NCI-H82 (cell line): ENCODE results near the gene CATSPER4.

Source experiments
- DNase-seq: peaks from one replicate; lab custom pipeline; 2025; lab: John Stamatoyannopoulos, UW

CATSPER4 gene

GRCh38 chr1:26164861-26165842 lies 25.2 kb upstream of the CATSPER4 start:
- peak; percentile 72 for DNase-seq

- no peak for DNase-seq
Measured at GRCh38 chr1:26166719-26167281, 23.6 kb upstream of the CATSPER4 start.

DNA sequence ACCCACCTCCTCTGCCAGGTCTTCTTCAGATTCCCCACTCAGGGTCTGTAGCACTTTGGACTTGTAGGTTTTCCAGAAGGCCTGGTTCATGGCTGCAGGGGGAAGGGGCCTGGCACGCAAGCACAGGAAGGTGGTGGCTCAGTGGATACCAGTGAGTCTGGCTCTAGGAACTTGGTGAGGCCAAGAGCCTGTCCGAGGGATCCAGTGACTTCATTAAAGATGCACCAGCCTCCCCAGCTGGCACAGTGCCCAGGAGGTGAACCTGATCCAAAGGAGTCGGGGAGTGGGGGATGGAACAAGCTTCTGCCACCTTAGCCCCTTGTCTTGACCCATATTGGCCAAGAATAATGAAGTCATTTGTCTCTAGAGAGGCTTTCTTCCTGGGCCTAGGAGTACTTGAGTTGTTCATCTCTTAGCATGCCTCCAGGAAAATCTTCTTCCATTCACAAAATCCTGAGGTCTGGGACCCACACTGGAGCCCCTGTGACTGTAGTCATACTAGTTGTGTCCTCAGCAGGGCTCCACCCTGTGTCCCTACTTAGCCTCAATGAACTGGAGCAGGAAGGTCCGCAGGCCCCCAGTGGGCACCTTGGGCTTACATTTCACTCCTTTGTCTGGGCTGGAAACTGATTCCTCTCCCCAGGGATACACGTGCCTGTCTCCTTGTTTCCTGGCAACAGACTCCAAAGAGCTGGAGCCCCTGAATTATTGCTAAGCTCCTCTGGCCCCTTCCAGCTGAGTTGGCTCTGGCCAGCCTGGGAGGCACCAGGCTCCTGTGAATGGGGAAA lies 21.8 kb upstream of the CATSPER4 start, which contains the start of gene C1orf232:
TSS of gene C1orf232 (minus strand) at position 554 of the 788 bp plus-strand sequence. CDS start at position 90, 464 bp downstream.
- peak; percentile 69 for DNase-seq

GRCh38 chr1:26169198-26169554 lies 21.2 kb upstream of the CATSPER4 start:
- DNase-seq: no peak

DNA sequence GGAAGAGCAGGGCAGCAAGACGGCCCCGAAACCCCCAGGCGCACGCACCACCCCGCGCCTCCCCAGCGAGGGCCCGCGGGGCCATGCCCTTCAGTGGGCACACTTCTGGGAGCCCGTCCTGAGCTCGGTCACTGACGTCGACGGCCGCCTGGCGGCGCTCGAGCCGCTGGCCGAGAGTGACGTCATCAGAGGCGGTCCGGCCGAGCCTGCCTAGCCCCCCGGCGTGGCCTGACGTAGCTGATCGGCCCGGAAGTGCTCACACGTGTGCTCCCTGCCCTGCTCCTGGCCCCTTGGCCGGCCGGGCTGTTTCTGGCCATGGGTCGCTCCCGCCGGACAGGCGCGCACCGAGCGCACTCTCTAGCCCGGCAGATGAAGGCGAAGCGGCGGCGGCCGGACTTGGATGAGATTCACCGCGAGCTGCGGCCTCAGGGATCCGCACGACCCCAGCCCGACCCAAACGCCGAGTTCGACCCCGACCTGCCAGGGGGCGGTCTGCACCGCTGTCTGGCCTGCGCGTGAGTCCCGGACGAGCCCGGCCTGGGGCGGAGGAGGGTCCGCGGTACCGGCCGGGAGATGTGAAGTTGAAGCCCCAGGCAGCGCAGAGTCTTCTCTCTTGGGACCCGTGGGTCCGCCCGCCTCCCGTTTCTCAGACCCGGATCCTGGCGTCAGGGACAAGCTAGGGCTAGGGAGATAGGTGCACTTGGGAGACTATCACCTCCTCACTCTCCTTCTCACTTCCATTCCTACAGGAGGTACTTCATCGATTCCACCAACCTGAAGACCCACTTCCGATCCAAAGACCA lies 20.5 kb upstream of the CATSPER4 start, which contains the start of gene ZNF593:
TSS of gene ZNF593 (plus strand) at position 240 of the 803 bp plus-strand sequence. CDS start at position 316, 76 bp downstream.
- DNase-seq: peak; percentile 96

DNA sequence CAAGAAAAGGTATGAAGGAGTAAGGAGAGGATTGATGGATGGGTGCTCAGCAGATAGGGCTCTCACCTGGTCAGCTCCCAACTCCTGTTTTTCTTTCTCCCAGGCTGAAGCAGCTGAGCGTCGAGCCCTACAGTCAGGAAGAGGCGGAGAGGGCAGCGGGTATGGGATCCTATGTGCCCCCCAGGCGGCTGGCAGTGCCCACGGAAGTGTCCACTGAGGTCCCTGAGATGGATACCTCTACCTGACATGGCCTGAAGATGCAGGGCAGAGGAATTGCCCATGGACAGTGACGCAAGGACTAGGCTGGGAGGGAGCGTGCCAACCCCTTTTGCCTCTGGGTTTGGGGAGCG lies 20.0 kb upstream of the CATSPER4 start:
- DNase-seq: no peak

DNA sequence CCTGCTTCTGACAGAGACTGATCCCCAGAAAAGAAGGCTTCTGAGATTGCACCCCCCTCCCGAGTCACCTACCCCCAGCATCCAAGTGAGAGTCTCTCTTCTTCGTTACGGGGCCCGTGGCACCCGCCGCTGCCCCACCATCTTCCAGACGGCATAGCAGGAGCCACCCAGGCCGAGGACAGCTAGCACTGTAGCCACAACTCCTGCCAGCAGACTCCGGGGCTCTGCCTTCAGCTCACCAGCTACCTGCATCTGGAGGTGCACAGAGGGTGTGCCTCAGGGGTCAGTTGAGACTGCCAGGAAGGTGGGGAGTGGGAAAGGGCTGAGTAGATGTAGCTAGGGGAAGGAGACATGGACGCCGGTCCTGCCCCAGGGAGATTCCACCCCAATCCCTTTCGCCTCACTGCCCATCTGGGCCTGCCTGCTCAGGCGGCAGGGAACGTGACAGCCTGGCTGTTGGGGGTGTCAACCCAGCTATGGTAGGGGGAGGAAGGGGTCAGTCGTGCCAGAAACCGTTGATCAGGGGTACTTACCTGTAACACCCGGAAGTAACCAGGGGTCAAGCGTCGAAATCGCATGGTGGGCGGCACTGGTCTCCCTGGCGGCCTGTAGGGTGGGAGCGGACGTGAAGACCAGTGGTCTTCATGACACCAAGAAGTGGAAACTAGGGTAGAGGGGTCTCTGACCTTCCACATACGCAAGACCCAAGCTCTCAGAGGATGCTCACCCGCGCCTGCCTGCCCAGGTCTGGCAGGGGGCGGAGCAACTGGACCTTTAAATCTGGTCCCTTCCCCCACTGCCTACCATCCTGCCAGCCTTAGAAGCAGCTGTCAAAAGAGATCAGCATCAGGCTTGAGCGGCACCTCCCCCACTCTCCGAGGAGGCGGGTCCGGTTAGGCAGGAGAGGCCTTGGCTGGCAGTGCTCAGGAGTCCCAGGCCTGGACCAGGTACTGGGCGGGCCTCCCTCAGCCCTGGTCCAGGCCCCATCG lies 19.0 kb upstream of the CATSPER4 start, which contains the start of gene ZNF593OS:
TSS of gene ZNF593OS (minus strand) at position 749 of the 989 bp plus-strand sequence. CDS start at position 578, 171 bp downstream.
- DNase-seq: peak; percentile 87

- no peak for DNase-seq
Measured at GRCh38 chr1:26175346-26175745, 15.1 kb upstream of the CATSPER4 start.

DNA sequence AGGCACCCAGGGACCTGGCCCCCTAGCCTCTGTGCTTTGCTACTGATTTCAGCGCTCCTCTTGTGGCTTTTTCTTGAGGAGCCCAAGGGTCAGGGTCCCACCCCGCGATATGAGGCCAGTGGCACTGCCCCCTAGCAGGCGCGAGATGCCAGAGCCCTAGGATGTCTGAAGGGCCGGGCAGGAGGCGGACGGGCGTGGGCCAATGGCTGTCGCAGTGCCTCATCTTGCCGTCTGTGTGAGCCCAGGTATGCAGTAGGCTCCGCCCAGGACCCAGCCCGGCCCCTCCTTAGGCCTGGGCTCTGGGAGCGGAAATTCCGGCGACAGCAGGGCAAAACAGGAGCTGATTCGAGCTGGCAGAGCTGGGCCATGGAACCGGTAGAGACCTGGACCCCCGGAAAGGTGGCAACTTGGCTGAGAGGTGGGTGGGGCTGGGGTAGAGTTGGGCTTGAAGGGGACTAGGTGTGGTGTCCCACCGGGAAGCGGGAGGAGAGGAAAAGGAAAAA lies 13.2 kb upstream of the CATSPER4 start, which contains the start of gene CNKSR1:
TSS of gene CNKSR1 (plus strand) at position 310 of the 503 bp plus-strand sequence. CDS start at position 367, 57 bp downstream.
- no peak for DNase-seq

- DNase-seq: no peak
Measured at GRCh38 chr1:26180010-26180506, 10.3 kb upstream of the CATSPER4 start.

DNA sequence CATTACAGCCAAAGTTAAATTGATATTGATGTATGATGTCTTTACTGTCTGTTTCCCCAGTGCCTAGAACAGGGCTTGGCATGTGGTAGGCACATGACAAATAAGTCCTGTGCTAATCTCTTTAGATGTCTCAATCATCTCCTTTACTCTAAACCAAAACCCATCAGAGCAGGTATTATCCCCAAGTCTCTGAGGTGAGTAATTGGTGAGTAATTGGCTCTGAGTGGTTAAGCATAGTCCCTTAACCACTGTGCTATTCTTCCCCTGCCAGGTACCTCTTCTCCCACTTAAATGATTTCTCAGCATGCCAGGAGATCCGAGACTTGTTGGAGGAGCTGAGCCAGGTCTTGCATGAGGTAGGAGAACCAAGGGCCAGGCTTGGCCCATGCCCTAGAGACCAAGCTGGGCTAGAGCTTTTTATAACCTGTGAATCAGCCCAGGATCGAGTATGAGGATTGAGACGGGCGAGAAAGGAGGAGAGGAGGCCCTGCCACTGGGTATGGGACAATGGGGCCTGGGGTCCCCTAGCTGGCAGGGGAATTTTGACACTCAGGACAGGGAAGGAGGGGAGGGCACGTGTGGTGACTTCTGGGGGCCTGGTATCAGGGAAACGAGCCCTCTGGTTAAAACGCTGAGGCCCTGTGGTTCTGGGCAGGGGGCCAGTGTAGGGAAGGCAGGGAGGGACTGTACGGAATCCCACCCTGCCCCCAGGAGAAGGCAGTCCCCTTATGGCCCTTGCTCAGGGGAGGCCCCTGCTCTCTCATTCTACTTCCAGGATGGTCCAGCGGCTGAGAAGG lies 8.6 kb upstream of the CATSPER4 start:
- peak; percentile 93 for DNase-seq

DNA sequence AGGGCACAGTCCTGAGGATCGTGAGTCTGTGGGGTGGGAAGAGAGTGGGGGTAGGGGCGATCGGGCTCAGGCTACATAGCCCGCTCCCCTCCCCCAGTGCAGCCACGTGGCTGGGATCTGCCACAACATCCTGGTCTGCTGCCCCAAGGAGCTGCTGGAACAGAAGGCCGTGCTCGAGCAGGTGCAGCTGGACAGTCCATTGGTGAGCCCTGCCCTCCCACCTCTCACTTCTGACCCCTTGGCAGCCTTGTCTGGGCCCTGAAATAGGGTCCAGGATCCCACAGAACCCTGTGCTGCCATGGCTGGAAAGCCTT lies 8.1 kb upstream of the CATSPER4 start:
- DNase-seq: no peak

- DNase-seq: no peak
Measured at GRCh38 chr1:26184086-26184485, 6.3 kb upstream of the CATSPER4 start.

DNA sequence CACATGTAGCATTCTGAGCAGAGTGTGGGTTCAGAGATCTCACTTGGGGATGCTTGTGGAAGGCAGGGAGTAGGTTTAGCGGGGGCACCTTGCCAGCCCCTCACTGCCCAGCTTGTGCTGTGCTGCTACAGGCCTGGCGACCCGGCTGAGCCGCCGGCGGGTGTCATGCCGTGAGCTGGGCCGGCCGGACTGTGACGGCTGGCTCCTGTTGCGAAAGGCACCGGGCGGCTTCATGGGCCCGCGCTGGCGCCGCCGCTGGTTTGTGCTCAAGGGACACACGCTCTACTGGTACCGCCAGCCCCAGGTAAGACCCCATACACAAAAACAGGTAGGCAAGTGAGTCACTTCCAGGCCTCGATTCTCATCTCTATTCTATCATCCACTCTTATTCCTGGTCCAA lies 5.5 kb upstream of the CATSPER4 start:
- DNase-seq: no peak

DNA sequence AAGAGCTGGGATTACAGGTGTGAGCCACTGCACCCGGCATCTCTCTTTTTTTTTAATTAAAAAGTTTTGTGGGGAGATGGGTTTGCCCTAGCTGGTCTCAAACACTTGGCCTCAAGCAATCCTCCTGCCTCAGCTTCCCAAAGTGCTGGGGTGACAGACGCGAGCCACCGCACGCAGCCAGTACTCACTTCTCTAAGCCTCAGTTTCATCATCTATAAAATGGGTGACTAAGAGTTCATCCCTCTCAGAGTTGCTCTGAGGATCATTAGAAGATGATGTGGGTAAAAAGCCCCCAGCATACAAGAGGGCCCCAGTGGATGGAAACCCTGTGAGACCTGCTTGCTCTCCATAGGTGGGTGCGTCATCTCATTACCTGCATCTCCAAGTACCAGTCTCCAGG lies 2.5 kb upstream of the CATSPER4 start:
- DNase-seq: no peak

- no peak for DNase-seq
Measured at GRCh38 chr1:26188477-26188876, 1.9 kb upstream of the CATSPER4 start.

- no peak for DNase-seq
Measured at GRCh38 chr1:26189331-26189730, 1.1 kb upstream of the CATSPER4 start.

- no peak for DNase-seq
Measured at GRCh38 chr1:26189751-26190275, 589 bp upstream of the CATSPER4 start.

DNA sequence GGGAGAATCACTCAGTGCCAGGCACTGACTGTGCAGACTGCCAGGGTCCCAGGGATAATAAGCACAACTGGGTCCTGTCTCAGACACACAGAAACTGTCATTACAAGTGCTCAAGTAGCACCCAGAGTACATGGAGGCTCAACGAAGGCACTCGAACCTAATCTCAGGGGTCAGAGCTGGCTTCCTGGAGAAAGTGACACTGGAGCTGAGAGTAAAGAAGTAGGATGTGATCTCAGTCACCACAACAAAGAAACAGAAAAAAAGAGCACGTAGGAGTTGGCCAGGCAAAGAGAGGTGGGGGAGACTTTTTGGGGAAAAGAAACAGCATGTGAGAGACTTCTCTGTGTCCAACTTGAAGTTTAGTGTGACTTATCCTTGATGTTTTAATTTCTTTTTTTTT lies 1.3 kb downstream of the CATSPER4 start:
- no peak for DNase-seq
